Femur (tissue), 1 donor: ENCODE data around the gene TMEM120B.
"Not testable (repeated sequence)": the region's sequence is repeated elsewhere in the genome, so short reads cannot be mapped to it uniquely, and the experiment has no call there.

Experiments used
- DNase-seq: peaks from one replicate; pipeline ENCODE4 v3.0.0-alpha.2; 2017

The TMEM120B gene

DNA sequence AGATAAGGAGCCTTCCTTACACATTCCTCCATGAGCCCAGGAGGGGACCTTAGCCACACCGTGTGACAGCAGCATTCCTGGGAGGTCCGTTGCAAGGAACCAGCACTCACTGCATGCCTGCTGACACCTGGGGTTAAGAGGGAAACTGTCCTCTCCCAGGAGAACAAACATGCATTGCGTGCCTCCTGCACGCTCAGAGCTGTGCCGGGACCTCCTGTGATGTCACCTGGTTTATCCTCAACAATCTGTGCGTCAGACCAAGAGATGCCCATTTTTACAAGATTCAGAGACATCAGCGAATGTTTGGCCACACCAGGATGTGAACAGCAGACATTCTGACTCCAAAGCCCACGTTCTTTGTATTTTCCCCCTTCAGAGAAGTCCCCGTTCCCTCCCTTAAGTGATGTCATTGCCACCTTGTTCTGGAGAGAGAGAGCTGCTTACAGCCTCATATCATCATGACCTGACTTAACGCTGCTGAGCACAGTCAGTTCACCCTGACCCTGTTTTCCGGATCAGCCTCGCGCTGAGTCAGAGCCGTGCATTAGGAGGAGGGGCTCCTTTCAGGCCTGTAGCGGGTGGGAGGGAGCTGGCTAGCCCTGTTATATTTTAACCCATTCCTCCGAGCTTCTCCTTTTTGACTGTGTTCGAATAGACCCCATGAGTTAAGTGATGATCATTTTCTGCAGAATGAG, 36.2 kb downstream of the TMEM120B start:
- DNase-seq = peak; percentile 54

DNA sequence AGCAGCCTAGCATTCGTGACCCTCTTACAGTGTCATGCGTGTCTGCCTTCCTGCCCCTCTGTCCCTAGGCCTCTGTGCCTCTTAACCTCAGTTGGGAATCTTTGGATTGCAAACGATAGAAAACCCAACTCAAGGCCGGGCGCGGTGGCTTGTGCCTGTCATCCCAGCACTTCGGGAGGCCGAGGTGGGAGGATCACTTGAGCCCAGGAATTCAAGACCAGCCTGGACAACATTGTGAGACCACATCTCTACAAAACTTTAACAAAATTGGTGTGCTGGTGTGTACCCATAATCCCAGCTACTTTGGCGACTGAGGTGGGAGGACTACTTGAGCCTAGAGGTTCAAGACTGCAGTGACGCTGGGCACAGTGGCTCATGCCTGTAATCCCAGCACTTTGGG, 36.7 kb downstream of the TMEM120B start:
- no peak for DNase-seq

DNA sequence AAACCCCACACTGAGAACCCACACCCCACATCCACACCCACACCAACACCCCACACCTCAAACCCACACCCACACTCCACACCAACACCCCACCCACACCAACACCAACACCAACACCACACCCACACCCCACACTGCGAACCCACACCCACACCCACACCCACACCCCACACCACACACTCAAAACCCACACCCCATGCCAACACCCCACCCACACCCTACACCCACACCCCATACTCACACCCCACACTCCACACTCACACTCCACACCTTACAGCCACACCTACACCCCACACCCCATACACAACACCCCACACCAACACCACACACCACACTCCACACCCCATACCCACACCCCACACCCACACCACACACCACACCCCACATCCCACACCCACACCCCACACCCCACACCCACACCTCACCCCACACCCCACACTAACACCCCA, 38.0 kb downstream of the TMEM120B start:
- DNase-seq = no peak

DNA sequence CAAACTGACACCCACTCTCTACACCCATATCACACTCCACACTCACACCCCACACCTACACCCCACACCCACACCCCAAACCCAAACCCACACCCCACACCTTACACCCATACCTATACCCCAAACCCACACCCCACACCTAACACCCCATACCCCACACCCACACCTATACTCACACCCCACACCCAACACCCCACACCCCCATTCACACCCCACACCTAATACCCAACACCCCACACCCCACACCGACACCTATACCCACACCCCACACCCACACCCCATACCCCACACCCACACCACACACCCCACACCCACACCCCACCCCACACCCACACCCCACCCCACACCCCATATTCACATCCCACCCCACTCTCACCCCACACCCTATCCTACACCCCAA, 38.5 kb downstream of the TMEM120B start:
- no peak for DNase-seq

DNA sequence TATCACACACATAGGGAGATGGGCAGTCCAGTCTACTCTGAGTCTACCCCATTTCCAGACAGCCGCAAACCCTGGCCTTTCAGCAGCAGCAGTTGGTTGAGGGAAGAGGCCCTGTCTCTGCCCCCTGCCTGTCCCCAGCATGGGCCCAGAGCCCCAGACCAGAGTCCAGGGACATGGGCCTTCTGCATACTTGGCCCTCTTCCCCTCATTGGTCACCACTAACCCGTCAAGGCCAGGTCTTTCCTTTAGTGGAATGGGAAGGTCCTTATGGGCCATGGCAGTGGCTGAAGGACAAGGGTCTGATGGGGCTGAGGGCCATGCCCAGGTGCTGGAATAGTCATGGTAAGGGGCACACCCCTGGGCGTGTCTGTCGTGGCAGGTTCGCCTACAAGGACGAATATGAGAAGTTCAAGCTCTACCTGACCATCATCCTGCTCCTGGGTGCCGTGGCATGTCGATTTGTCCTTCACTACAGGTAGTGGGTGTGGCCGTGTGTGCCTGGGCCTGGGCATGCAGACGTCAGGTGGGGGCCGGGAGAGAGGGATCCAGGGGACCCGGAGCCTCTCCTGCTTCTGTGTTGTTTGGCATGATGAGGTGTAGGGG, 39.3 kb downstream of the TMEM120B start:
- no peak for DNase-seq

DNA sequence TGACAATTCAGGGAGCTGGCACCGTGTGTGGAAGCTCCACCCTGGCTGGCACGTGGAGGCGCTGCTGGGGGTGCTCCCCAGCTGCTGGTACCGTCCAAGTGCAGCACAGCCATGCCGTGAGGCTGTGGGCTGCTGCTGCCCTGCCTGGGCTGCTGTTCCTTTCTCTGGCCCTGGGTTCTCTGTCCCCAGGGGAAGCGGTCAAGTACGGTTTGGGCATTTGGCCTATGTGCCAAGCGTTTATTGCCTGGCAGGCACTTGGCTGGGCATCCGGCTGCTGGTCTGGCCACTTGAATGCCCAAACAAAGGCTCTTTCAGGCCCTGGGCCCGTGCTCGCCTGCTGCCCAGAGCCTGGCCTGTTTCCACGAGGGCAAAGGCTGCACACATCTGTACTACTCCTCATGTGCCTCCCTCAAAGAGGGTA, 41.3 kb downstream of the TMEM120B start:
- no peak for DNase-seq

DNA sequence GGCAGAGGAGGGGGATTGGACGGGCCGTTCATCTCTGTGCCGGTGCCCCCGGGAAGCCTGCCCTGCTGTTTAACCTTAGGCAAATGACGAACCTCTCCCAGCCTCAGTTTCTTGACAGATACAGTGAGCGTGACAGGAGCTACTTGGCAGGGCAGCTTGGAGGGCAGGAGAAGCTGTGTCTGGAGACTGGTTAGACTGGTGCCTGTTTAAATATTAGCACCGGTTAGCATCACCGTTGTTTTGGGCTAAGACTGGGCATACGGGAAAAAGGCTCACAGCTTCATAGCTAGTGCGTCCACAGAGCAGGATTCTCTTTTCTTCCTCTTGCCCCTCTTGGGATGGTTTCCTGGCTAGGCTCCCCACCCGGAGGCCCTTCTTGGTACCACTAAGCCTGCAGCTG, 42.3 kb downstream of the TMEM120B start:
- DNase-seq = no peak

DNA sequence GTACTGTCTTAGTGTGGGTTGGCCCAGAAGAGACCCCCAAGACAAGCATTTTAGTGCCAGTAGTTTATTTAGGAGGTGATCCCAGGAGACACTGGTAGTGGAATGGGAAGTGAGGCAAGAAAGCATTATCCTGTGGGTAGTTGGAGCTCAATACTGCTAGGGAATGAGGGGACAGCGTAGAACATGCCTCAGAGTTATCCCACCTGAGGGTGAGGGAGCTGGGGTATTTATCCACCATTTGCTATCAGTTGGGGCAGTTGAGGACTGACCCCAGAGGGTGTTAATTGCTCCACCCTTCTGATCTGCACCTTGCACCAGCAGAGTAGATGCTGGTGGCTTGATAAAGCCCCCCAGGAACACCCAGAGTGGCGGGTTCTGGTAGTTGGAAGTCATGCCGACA, 43.0 kb downstream of the TMEM120B start:
- DNase-seq = no peak

DNA sequence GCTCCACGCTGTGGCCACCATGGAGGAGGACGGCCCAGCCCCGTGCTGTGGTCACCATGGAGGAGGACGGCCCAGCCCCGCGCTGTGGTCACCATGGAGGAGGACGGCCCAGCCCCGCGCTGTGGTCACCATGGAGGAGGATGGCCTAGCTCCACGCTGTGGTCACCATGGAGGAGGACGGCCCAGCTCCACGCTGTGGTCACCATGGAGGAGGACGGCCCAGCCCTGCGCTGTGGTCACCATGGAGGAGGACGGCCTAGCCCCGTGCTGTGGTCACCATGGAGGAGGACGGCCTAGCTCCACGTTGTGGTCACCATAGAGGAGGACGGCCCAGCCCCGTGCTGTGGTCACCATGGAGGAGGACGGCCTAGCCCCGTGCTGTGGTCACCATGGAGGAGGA, 46.0 kb downstream of the TMEM120B start:
- not testable (repeated sequence) for DNase-seq

DNA sequence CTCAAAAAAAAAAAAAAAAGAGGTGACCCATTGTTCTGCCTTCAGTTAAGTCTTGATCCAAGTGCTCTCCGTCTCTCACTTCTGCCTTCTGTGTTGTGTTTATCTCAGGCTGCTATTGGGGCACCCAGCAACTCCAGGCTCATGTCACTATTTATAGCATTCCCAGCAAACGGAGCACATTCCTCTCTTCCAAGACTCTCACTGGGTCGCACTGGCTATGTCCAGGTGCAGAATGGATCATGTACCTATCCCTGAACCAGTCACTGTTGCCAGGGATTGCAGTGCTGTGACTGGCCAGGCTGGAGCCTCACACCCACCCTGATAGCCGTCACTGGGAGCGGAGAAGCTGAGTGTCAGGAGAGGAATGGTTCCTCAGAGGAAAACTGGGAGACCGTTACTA, 49.7 kb downstream of the TMEM120B start:
- DNase-seq = no peak

DNA sequence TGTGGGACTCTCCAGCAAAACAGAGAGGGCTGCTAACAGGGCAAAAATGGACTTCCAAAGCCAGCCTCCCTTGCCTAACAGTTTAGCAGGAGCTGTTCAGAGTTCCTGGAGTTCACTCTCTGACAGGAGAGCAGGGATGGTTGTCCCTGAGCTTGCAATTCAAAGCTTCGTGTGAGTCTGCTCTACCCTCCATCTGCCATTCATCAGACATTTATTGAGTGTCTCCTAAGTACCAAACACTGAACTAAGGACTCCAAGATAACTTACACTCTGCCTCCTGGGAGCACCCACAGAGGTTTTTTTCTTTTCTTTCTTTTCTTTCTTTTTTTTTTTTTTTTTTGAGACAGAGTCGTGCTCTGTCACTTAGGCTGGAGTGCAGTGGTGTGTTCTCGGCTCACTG, 52.3 kb downstream of the TMEM120B start:
- DNase-seq = no peak

DNA sequence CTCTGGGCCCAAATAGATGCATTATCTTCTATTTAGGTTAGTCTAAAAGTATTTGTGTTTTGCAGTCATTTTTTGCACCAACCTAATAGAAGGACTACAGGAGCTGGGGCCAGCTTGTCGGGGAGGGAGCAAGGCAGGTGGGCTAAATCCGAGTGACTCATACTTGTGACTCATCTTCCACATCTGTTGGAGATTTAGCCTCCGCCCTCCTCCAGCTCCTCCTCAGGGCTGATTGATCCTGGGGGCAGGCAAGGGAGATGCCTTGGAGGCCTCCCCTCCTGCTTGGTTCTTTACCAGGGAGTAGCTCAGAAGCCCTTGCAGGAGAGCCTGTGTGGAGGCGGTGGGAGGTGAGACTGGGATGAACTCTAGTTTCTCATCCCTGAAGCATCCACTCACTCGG, 53.0 kb downstream of the TMEM120B start:
- DNase-seq = peak; percentile 50

DNA sequence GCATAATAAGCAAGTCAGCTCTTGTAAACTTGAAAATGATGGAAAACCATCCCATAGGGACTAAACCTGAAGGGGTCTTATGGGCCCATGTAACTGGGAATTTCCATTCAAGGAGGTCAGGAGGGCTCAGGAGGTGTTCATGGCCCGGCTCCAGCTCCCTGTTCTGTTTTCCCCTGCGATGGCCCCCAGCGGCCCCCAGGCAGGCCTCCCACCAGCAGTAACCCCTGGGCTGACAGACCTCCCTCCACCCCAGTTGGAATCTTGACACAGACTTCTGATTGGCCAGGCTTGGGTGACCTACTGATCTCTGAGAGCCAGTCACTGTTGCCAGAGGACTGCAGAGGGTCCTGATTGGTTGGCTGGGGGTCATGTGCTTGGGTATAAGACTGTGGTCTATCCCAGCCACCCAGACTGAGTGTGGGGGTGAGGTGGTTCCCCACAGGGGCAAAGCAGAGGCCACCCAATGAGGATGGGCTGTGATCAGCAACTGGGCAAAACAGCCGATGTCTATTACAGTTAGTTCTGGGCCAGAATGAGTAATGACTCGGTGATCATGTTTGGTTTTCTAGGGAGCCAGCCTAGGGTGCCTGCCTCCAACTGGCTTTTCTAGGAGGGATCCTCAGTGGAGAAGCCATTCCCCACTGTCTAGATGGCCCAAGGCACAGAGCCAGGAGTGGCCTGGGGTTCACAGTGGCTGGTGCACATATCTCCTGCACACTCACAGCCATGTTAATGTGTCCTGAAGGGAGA, 53.9 kb downstream of the TMEM120B start:
- DNase-seq = no peak

DNA sequence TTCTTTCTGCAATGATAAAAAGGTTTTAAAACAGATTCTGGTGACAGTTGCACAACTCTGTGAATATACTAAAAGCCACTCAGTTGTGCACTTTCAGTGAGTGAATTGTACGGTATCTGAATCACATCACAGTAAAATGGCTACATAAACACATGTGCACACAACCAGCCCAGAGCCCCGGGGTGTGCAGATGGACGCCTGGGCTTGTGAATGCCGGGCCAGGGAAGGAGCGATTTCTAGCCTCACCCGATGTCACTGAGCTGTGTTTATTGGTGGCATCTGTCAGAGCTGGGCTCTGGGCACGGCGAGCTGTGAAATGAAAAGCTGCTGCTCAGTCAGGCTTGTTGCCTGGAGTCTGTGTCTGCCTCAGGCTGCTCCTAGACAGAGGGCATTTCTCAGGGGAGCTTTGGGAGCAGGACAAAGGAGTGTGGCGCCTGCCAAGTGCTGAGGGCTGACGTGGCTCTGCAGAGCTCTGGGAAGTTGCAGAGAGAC, 55.0 kb downstream of the TMEM120B start:
- DNase-seq = peak; percentile 67

DNA sequence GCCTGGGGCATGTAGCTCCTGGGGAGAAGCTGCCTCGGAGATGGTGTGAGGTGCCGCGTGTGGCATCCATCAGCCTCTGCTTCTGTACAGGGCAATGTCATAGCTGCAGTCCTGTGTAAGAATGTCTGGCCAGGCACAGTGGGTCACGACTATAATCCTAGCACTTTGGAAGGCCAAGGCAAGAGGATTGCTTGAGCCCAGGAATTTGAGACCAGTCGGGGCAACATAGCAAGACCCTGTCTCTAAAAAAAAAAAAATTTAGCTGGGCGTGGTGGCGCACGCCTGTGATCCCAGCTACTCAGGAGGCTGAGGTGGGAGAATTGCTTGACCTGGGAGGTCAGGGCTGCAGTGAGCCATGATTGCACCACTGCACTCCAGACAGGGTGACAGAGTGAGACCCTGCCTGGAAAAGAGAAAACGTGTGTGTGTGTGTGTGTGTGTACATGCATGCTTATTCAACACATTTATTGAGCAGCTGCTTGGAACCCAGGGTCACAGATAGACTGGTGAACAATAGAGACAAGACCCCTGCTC, 56.8 kb downstream of the TMEM120B start:
- DNase-seq = no peak

DNA sequence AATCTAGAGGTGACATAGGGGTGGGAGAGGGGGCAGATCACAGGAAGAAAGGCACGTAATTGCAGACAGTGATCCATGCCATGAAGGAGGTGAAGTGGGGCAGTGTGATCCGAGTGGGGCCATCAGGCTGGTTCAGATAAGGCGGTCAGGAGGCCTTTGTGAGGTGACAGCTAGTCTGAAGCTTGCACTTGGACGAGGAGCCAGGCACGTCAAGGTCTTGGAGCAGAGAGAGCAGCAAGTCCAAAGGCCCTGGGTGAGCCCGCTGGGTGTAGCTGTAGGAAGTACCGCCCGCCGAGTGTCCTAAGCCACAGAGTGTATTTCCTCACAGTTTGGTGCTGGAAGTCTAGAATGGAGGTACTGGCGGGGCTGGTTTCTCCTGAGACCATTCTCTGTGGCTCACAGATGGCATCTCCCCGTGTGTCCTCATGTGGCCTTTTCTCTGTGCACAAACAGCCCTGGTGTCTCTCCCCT, 57.3 kb downstream of the TMEM120B start:
- DNase-seq = no peak

DNA sequence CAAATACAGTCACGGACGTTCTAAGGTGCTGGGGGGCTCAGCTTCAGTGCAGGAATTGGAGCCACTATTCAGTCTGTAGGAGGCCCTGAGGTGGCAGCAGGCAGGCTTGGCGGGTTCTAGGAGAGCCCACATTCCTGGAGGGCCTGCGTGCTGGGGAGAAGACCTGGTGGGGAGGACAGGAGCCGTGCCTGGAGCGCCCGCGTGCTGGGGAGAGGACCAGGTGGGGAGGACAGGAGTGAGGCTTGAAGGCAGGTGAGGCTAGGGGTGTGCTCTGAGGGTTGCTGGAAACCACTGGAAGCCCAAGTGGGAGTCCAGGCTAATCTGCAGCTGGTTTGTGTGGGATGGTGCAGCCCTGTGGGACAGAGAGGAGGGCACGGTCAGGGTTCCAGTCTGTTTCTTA, 57.8 kb downstream of the TMEM120B start:
- no peak for DNase-seq

DNA sequence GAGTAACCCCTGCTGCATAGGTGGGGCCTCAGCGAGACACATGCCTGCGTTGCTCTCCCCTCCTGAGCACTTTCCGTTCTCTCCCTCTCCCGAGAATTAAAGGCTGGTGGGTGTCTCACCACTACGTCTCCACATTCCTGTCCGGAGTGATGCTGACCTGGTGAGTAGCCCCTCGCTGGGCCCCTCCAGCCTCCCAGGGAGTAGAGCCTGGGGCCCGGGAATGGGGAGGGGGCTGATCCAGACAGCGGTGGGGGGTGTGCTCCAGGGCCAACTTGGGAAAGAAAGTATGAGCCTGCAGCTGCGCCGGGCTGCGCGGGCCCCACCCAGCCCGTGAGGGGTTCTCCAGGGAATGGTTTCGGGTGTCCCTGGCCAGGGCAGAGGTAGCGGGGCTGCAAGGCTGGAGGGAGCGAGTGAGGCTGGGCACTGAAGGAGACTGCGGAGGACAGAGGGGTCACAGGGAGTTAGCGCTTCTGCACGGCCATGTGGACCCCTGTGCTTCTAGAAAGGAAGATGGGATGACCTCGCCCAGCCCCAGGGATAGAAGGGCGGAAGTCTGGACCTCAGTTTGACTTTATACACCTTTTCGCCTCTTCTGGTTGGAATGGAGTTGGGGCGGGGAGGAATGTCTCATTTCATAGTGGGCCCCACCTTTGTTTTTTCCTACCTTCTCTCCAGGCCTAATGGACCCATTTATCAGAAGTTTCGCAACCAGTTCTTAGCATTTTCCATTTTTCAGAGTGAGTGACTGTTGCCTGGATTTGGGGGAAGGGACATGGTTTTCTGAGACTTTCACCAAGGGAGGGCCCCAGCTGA, 58.5 kb downstream of the TMEM120B start:
- no peak for DNase-seq

DNA sequence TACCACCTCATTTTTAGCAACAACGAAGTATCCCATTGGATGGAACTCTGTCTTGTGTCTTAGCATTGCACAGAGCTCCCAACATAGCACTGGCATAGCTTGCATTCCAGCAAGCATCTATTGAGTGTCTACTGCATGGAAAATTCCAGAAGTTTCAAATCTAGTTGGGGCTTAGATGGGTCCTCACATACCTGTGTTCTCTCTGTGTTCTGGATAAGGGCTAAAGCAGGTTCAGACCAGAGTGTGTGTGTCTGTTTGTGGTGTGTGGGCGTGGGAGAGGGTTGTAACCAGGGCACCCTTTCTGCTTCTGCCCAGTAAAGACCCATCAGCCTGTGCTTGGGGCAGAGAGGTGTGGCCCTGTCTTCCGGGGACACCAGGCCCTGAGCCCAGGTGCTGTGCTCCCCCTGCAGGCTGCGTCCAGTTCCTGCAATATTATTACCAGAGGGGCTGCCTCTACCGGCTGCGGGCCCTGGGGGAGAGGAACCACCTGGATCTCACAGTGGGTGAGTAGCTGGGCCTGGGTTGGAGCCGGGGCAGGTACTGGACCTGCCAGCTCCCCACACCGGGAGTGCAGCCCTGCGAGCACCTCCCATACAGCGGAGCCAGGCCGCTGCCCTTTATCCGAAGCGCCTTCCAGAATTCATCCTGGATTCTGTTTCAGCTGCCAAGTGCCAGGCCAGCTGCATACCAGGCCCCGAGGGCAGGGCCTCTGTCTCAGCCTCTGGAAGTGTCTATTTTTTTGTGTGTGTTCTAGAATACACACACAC, 60.6 kb downstream of the TMEM120B start:
- DNase-seq = peak; percentile 69

DNA sequence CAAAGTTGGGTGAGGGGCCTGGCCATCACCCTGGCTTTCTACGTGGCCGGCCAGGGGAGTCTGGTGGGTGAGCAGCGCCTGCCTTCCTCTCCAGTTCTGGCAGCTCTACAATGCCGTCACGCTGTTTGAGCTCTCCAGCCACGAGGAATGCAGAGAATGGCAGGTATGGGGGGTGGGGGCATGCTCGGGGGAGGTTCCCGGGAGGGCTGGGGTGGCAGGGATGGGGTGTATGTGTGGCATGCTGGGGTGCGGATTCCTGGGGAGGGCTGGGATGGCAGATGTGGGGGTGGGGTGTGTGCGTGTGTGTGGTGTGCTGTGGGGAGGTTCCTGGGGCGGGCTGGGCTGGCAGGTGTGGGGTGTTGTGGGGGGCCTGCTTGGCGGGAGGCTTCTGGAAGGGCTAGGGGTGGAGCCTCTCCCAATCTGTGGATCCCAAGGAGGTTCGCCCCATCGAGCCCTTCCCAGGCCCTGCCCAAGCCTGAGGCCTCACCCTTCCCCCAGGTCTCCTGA, 62.5 kb downstream of the TMEM120B start:
- DNase-seq = no peak

DNA sequence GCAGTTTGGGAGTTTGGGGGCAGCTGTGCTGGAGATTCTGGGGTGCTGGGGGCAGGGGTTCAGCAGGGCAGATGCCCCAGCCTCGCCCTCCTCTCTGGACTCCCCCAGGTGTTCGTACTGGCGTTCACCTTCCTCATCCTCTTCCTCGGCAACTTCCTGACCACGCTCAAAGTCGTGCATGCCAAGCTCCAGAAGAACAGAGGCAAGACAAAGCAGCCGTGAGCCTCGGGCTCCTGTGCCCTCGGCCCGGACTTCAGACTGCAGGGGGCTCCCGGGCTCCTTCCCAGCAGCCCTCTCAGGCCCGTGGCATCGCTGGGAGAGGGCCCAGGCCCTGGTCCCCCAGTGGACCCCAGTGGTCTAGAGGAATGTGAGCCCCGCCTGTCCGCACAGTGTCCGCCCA, 62.9 kb downstream of the TMEM120B start:
- DNase-seq = no peak
